ENCODE data around the gene FAM118A. TPM values are rescaled to one million over a fixed set of nuclear protein-coding genes. Genes with fewer than 3 reads are reported as not detected.

The FAM118A gene
- total and polyA plus RNA-seq, 2 experiments from 2014 or later: 11.9 to 20.3 TPM

DNA sequence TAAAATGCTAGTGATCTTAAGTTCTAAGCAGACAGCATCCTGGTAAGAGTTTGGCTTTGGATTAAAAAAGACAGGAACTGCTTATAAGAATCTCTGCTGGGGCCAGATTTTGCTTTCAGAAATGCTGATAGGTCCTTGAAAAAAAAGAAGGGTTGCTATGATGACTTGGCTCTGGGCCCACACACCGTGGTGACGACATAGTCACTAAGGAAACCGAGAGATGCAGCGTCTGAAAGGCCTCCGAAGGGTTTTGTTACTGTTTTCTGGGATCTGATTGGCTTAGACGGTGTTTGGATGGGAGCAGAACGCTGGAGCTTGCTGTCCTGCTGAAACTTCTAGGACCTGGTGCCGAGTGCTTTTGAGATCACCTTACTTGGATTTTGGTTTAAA lies 8.4 kb downstream of the FAM118A start:
- H3K4me3 Mint-ChIP-seq: no peak overlapping the region
- H3K4me3 ChIP-seq: no peak overlapping the region
- no peaks in the 10 kb centered on the region for H3K27me3 ChIP-seq (ENCODE audit: insufficient read depth)
- H4K20me1 ChIP-seq (replicated peaks; ENCODE audit: insufficient read depth): peaks cover 26% of the 10 kb centered on the region
- no peaks in the 10 kb centered on the region for H3K9me3 Mint-ChIP-seq
- no peaks in the 10 kb centered on the region for H3K36me3 ChIP-seq (ENCODE audit: insufficient read depth)
- peak overlapping the region; percentile 32; the same call in 1 of the 2 replicates for H3K27ac ChIP-seq (ENCODE audit: low read depth)
- peaks cover 4% of the 10 kb centered on the region; the same call in 2 of the 3 replicates for H3K36me3 Mint-ChIP-seq (ENCODE audit: low read depth)
- H3F3A ChIP-seq (replicated peaks; ENCODE audit: low read depth): peaks cover 5% of the 10 kb centered on the region; the same call in 1 of the 2 replicates
- ATAC-seq: peak; percentile 78
- H3K27me3 Mint-ChIP-seq (ENCODE audit: insufficient read depth, low read depth, poor library complexity): peaks cover 5% of the 10 kb centered on the region
- H3K4me1 ChIP-seq (ENCODE audit: insufficient read depth): peaks cover 15% of the 10 kb centered on the region; the same call in 1 of the 2 replicates
- peak; percentile 72 for DNase-seq (ENCODE audit: low spot score)
- H3K79me2 ChIP-seq (replicated peaks; ENCODE audit: insufficient read depth): peaks cover 92% of the 10 kb centered on the region
- H3K4me2 ChIP-seq: no peak overlapping the region
- TF ChIP-seq, protein P1, sequence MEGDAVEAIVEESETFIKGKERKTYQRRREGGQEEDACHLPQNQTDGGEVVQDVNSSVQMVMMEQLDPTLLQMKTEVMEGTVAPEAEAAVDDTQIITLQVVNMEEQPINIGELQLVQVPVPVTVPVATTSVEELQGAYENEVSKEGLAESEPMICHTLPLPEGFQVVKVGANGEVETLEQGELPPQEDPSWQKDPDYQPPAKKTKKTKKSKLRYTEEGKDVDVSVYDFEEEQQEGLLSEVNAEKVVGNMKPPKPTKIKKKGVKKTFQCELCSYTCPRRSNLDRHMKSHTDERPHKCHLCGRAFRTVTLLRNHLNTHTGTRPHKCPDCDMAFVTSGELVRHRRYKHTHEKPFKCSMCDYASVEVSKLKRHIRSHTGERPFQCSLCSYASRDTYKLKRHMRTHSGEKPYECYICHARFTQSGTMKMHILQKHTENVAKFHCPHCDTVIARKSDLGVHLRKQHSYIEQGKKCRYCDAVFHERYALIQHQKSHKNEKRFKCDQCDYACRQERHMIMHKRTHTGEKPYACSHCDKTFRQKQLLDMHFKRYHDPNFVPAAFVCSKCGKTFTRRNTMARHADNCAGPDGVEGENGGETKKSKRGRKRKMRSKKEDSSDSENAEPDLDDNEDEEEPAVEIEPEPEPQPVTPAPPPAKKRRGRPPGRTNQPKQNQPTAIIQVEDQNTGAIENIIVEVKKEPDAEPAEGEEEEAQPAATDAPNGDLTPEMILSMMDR (conservative IDR thresholded peaks at IDR 0.05; ENCODE audit: low read depth in 2 of 2): no peak
- TF ChIP-seq, protein P2, sequence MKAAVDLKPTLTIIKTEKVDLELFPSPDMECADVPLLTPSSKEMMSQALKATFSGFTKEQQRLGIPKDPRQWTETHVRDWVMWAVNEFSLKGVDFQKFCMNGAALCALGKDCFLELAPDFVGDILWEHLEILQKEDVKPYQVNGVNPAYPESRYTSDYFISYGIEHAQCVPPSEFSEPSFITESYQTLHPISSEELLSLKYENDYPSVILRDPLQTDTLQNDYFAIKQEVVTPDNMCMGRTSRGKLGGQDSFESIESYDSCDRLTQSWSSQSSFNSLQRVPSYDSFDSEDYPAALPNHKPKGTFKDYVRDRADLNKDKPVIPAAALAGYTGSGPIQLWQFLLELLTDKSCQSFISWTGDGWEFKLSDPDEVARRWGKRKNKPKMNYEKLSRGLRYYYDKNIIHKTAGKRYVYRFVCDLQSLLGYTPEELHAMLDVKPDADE (IDR thresholded peaks at IDR 0.05): no peak
- no peak for TF ChIP-seq STAT1 (IDR thresholded peaks at IDR 0.05; ENCODE audit: unreplicated experiment)
- TF ChIP-seq EZH2phosphoT487 (IDR thresholded peaks at IDR 0.05; ENCODE audit: unreplicated experiment): no peak
- H3K9me2 ChIP-seq (ENCODE audit: insufficient read depth): no peaks in the 10 kb centered on the region
- H3K27ac Mint-ChIP-seq: peak overlapping the region; percentile 32
- peaks cover 24% of the 10 kb centered on the region for H3K4me1 Mint-ChIP-seq
- H2AFZ ChIP-seq: no peak overlapping the region

DNA sequence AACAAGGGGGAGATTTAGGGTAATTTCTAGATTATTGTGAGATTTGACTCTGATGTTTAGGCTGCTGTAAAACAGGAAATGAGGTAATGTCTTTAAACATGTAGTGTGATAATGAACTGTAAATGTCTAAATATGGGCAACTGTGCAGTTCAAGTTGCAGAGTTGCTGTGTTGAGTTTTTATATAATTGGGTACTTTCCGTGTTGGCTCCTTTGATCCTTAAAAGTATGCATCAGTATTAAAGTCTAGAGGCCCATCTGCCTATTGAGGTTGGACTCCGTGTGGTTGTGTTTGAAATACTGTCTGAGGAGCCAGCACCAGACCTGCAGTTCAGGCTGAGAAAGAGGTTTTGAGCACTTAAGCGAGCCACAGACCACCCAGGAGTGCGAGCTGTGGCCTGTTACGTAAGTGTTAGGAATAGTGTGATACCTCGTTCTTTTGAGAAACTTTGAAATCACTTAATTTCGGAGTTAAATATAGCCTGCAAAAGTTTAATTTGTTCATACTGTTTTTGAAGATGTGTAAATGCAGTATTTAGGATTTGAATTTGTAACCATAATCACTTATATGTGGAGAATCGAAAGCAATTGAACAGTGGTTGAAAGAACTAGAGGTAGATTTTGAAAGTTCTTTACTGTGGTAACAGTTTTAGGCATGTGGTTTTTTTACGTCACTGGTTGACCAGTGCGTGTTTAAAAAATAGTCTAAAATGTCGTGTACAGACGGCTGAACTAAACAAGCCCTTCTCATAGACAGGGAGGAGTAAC lies 9.0 kb downstream of the FAM118A start:
- Histone ChIP-seq H4K20me1 (replicated peaks; ENCODE audit: insufficient read depth) (peaks cover 21% of the 10 kb centered on the region), H2AFZ (no peak overlapping the region), H3K79me2 (replicated peaks; ENCODE audit: insufficient read depth) (peaks cover 87% of the 10 kb centered on the region), H3F3A (replicated peaks; ENCODE audit: low read depth) (peaks cover 5% of the 10 kb centered on the region; the same call in 1 of the 2 replicates), H3K27ac (ENCODE audit: low read depth) (peak overlapping the region; percentile 32; the same call in 1 of the 2 replicates), H3K4me1 (ENCODE audit: insufficient read depth) (peaks cover 15% of the 10 kb centered on the region; the same call in 1 of the 2 replicates), H3K27me3 (ENCODE audit: insufficient read depth) (no peaks in the 10 kb centered on the region), H3K4me3 (no peak overlapping the region), H3K4me2 (no peak overlapping the region), H3K36me3 (ENCODE audit: insufficient read depth) (no peaks in the 10 kb centered on the region), H3K9me2 (ENCODE audit: insufficient read depth) (no peaks in the 10 kb centered on the region)
- no peak for TF ChIP-seq NANOG (IDR thresholded peaks at IDR 0.05; ENCODE audit: borderline replicate concordance)
- TF ChIP-seq CREB1 (CRISPR knock-in tag; IDR thresholded peaks at IDR 0.05; ENCODE audit: low read depth): no peak
- no peak for TF ChIP-seq STAT1 (IDR thresholded peaks at IDR 0.05; ENCODE audit: unreplicated experiment)
- no peak for TF ChIP-seq POLR2AphosphoS5 (IDR thresholded peaks at IDR 0.05; ENCODE audit: low read depth)
- no peak for TF ChIP-seq EZH2phosphoT487 (IDR thresholded peaks at IDR 0.05; ENCODE audit: unreplicated experiment)
- TF ChIP-seq, protein P1 (conservative IDR thresholded peaks at IDR 0.05; ENCODE audit: low read depth in 2 of 2): no peak
- H3K4me3 Mint-ChIP-seq: no peak overlapping the region
- DNase-seq (ENCODE audit: low spot score) (peak; percentile 20), ATAC-seq (no peak)
- peaks cover 5% of the 10 kb centered on the region for H3K27me3 Mint-ChIP-seq (ENCODE audit: insufficient read depth, low read depth, poor library complexity)
- H3K4me1 Mint-ChIP-seq: peaks cover 24% of the 10 kb centered on the region
- peak overlapping the region; percentile 15; the same call in 1 of the 2 replicates for H3K27ac Mint-ChIP-seq
- H3K9me3 Mint-ChIP-seq: no peaks in the 10 kb centered on the region
- peaks cover 10% of the 10 kb centered on the region for H3K36me3 Mint-ChIP-seq (ENCODE audit: low read depth)
